NAMALWA (cell line): ENCODE results near the gene SNN.

Experiments used
- DNase-seq: peaks from one replicate; pipeline ENCODE4 v3.0.0-alpha.2; 2015; ENCODE audit warnings: low spot score

SNN gene

GRCh38 chr16:11699234-11699894 lies 31.1 kb downstream of the SNN start:
- no peak for DNase-seq

GRCh38 chr16:11700264-11701029 lies 32.2 kb downstream of the SNN start:
- no peak for DNase-seq

GRCh38 chr16:11705311-11706025 lies 37.2 kb downstream of the SNN start:
- DNase-seq = no peak

- peak; percentile 50 for DNase-seq
Observed at GRCh38 chr16:11706180-11706742, 38.0 kb downstream of the SNN start.

- DNase-seq = no peak
Observed at GRCh38 chr16:11707679-11708197, 39.5 kb downstream of the SNN start.

GRCh38 chr16:11708421-11708820 lies 40.2 kb downstream of the SNN start:
- no peak for DNase-seq

- no peak for DNase-seq
Observed at GRCh38 chr16:11711662-11712061, 43.4 kb downstream of the SNN start.

GRCh38 chr16:11712122-11712521 lies 43.9 kb downstream of the SNN start:
- DNase-seq = no peak

- DNase-seq = no peak
Observed at GRCh38 chr16:11715246-11715947, 47.1 kb downstream of the SNN start.

- DNase-seq = no peak
Observed at GRCh38 chr16:11716336-11716735, 48.1 kb downstream of the SNN start.

GRCh38 chr16:11717811-11718210 lies 49.6 kb downstream of the SNN start:
- DNase-seq = peak; percentile 37

GRCh38 chr16:11719171-11719570 lies 50.9 kb downstream of the SNN start:
- no peak for DNase-seq

GRCh38 chr16:11719762-11720161 lies 51.5 kb downstream of the SNN start:
- DNase-seq = no peak

GRCh38 chr16:11721781-11722467 lies 53.7 kb downstream of the SNN start:
- no peak for DNase-seq

- DNase-seq = no peak
Observed at GRCh38 chr16:11722468-11722808, 54.2 kb downstream of the SNN start.

- no peak for DNase-seq
Observed at GRCh38 chr16:11725457-11725856, 57.2 kb downstream of the SNN start.

- DNase-seq = no peak
Observed at GRCh38 chr16:11726008-11726407, 57.8 kb downstream of the SNN start.

GRCh38 chr16:11727796-11728543 lies 59.7 kb downstream of the SNN start:
- DNase-seq = no peak
